ENCODE measurements around the gene FUT8.
A peak's percentile ranks its signal among the peaks of the same experiment; 100 is the strongest.

Gene FUT8

GRCh38 chr14:65412032-65412846, at the start of gene FUT8:
FUT8 (plus strand) TSS chr14:65412730; CDS start chr14:65561564, 148,834 bp downstream.
- DNase-seq: peak; percentile 74

GRCh38 chr14:65366802-65367565, 45.5 kb upstream of the FUT8 start:
- DNase-seq: no peak

GRCh38 chr14:65369560-65369959, 43.0 kb upstream of the FUT8 start:
- no peak for DNase-seq

GRCh38 chr14:65370801-65371248, 41.7 kb upstream of the FUT8 start:
- no peak for DNase-seq

- DNase-seq: no peak
Observed at GRCh38 chr14:65371784-65372183, 40.7 kb upstream of the FUT8 start.

- DNase-seq: no peak
Observed at GRCh38 chr14:65373016-65373670, 39.4 kb upstream of the FUT8 start.

GRCh38 chr14:65373671-65374039, 38.9 kb upstream of the FUT8 start:
- DNase-seq: peak; percentile 7

GRCh38 chr14:65377576-65377975, 35.0 kb upstream of the FUT8 start:
- no peak for DNase-seq

- no peak for DNase-seq
Observed at GRCh38 chr14:65382586-65382985, 29.9 kb upstream of the FUT8 start.

GRCh38 chr14:65387171-65387570, 25.4 kb upstream of the FUT8 start:
- no peak for DNase-seq

GRCh38 chr14:65387628-65388027, 24.9 kb upstream of the FUT8 start:
- DNase-seq: no peak

- DNase-seq: no peak
Observed at GRCh38 chr14:65392296-65392695, 20.2 kb upstream of the FUT8 start.

GRCh38 chr14:65396082-65396910, 16.2 kb upstream of the FUT8 start:
- DNase-seq: no peak

GRCh38 chr14:65403231-65403630, 9.3 kb upstream of the FUT8 start:
- no peak for DNase-seq

- no peak for DNase-seq
Observed at GRCh38 chr14:65408113-65408512, 4.4 kb upstream of the FUT8 start.

GRCh38 chr14:65410640-65411039, 1.9 kb upstream of the FUT8 start:
- no peak for DNase-seq

- DNase-seq: peak; percentile 79
Observed at GRCh38 chr14:65411656-65412031, 886 bp upstream of the FUT8 start.

- peak; percentile 69 for DNase-seq
Observed at GRCh38 chr14:65412856-65413738, 567 bp downstream of the FUT8 start.

GRCh38 chr14:65413739-65414045, 1.2 kb downstream of the FUT8 start:
- DNase-seq: no peak

- DNase-seq: no peak
Observed at GRCh38 chr14:65414961-65415589, 2.5 kb downstream of the FUT8 start.

- DNase-seq: no peak
Observed at GRCh38 chr14:65415613-65416012, 3.1 kb downstream of the FUT8 start.
